ENCODE measurements around the gene STK32B. TPM values are rescaled to one million over a fixed set of nuclear protein-coding genes. Genes with fewer than 3 reads are reported as not detected.

The STK32B gene
- total and polyA plus RNA-seq, 2 experiments from 2014 or later = not detected

DNA sequence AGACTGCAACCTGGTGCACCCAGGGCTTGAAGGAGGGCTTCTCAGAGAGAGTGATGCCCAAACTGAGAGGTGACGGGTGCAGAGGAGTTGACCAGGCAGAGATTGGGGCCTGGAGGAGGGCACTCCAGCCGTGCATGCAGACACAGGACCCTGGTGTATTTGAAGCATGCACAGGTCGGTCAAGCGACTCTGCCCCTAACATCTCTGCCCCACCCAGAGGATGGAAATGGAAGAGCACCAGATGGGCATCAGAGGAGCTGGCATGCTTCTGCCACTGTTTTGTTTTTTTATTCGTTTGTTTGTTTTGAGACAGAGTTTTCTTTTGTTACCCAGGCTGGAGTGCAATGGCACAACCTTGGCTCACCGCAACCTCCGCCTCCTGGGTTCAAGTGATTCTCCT, 336.2 kb downstream of the STK32B start:
- H3K27ac ChIP-seq = no peak overlapping the region
- no peaks in the 10 kb centered on the region for H3K36me3 ChIP-seq
- no peaks in the 10 kb centered on the region for H3K4me1 ChIP-seq (ENCODE audit: low read depth)
- TF ChIP-seq, protein P1, sequence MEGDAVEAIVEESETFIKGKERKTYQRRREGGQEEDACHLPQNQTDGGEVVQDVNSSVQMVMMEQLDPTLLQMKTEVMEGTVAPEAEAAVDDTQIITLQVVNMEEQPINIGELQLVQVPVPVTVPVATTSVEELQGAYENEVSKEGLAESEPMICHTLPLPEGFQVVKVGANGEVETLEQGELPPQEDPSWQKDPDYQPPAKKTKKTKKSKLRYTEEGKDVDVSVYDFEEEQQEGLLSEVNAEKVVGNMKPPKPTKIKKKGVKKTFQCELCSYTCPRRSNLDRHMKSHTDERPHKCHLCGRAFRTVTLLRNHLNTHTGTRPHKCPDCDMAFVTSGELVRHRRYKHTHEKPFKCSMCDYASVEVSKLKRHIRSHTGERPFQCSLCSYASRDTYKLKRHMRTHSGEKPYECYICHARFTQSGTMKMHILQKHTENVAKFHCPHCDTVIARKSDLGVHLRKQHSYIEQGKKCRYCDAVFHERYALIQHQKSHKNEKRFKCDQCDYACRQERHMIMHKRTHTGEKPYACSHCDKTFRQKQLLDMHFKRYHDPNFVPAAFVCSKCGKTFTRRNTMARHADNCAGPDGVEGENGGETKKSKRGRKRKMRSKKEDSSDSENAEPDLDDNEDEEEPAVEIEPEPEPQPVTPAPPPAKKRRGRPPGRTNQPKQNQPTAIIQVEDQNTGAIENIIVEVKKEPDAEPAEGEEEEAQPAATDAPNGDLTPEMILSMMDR (IDR thresholded peaks at IDR 0.05; ENCODE audit: low read depth, low read length) = no peak
- no peaks in the 10 kb centered on the region for H3K27me3 ChIP-seq
- H3K4me3 ChIP-seq = no peak overlapping the region
- no peak for DNase-seq (ENCODE audit: low read depth in 1 of 2, low spot score in 1 of 2)
- H3K9me3 ChIP-seq (ENCODE audit: low read depth) = no peaks in the 10 kb centered on the region

DNA sequence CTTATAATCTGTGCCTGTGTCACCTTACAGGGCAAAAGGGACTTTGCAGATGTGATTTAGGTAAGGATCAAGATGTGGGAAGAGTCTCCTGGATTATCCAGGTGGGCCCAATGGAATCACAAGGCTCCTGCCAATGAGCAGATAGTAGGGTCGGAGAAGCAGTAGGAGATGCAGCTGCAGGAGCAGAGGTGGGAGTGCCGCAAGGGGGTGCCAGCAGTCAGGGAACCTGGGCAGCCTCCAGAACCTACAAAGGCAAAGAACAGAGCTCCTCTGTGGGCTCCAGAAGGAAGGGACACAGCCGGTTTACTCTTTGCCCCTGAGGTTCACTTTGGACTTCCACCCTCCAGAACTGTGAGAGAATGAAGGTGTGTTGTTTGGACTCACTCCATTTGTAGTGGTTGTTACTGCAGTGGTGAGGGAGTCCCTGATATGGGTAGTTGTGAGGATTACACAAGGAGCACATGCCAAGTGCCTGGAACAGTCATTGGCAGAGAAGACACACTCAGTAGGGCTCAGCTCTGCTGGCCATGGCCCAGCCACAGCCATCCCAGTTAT, 338.6 kb downstream of the STK32B start:
- peaks cover 3% of the 10 kb centered on the region for H3K27me3 ChIP-seq
- TF ChIP-seq, protein P1 (IDR thresholded peaks at IDR 0.05; ENCODE audit: low read depth, low read length) = no peak
- no peaks in the 10 kb centered on the region for H3K36me3 ChIP-seq
- no peak overlapping the region for H3K27ac ChIP-seq
- no peaks in the 10 kb centered on the region for H3K9me3 ChIP-seq (ENCODE audit: low read depth)
- no peak for DNase-seq (ENCODE audit: low read depth in 1 of 2, low spot score in 1 of 2)
- H3K4me1 ChIP-seq (ENCODE audit: low read depth) = no peaks in the 10 kb centered on the region
- H3K4me3 ChIP-seq = no peak overlapping the region

DNA sequence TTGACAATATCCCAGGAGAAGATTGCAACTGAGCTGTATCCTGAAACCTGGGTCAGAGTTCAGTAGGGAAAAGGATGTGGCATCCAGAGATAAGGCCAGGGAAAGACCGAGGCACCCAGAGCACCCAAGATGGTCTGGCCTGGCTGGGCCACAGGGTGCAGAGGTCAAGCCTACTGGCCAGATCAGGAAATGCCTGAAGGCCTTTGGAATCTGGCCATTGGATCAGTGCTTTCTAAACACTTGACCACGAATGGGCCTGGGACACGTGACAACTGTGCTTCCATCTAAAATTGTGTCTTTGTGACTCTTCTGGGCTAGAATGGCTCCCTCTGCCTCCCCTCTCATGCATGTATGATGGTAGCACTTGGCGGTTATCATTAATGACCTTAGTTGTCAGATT, 340.2 kb downstream of the STK32B start:
- Histone ChIP-seq H3K4me1 (ENCODE audit: low read depth) (no peaks in the 10 kb centered on the region), H3K27me3 (peaks cover 3% of the 10 kb centered on the region), H3K36me3 (no peaks in the 10 kb centered on the region), H3K9me3 (ENCODE audit: low read depth) (no peaks in the 10 kb centered on the region), H3K27ac (no peak overlapping the region), H3K4me3 (no peak overlapping the region)
- no peak for DNase-seq (ENCODE audit: low read depth in 1 of 2, low spot score in 1 of 2)
- TF ChIP-seq, protein P1 (IDR thresholded peaks at IDR 0.05; ENCODE audit: low read depth, low read length) = no peak

DNA sequence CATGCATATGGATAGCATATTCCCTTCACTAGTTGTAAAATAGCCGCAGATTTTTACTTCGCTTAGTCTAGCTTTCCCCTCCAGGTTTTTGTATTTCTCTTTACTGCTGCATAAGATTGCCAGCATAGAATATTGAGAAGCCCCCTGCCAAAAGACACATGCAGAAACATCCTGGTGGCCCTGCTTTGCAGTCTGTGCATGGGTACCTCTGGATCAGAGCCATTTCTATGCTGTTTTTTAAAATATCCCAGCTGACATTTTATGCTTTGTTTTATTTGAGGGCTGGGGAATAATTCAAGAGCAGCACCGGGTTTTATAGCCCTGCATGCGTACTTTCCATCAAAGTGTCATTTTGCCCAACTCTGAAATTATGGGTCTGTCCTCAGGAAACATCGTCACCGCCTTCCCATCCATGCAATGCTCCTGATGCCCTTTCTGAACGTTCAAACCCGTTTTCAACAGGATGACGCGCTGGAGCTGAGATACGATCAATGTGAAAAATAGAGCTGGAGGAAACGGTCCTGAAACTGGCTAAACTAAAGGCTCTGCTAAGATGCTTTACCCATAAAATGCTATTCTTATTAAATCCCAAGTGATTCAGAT, 342.7 kb downstream of the STK32B start:
- Histone ChIP-seq H3K4me3 (no peak overlapping the region), H3K27me3 (peaks cover 3% of the 10 kb centered on the region), H3K27ac (no peak overlapping the region), H3K36me3 (no peaks in the 10 kb centered on the region), H3K4me1 (ENCODE audit: low read depth) (no peaks in the 10 kb centered on the region), H3K9me3 (ENCODE audit: low read depth) (no peaks in the 10 kb centered on the region)
- no peak for DNase-seq (ENCODE audit: low read depth in 1 of 2, low spot score in 1 of 2)
- TF ChIP-seq, protein P1 (IDR thresholded peaks at IDR 0.05; ENCODE audit: low read depth, low read length) = no peak

DNA sequence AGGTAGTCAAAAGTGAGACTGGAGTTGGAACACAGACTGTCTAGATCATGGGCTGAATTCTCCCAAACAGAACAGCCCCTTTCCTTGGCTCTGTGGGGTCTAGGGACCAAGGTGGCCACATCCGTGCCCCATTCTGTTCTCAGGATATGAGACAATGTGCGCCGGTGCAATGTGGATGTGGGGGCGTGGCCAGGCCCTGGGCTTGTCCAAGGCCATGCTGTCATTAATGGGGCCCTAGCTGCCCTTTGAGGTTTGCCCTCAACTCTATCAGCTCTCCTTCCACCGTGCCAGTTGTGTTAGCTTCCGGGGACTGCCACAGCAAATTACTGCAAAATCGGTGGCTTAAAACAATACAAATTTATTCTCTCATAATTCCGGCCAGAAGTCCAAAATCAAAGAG, 344.5 kb downstream of the STK32B start:
- Histone ChIP-seq H3K36me3 (no peaks in the 10 kb centered on the region), H3K4me1 (ENCODE audit: low read depth) (no peaks in the 10 kb centered on the region), H3K4me3 (no peak overlapping the region), H3K27me3 (peaks cover 3% of the 10 kb centered on the region), H3K27ac (no peak overlapping the region), H3K9me3 (ENCODE audit: low read depth) (no peaks in the 10 kb centered on the region)
- TF ChIP-seq, protein P1 (IDR thresholded peaks at IDR 0.05; ENCODE audit: low read depth, low read length) = no peak
- no peak for DNase-seq (ENCODE audit: low read depth in 1 of 2, low spot score in 1 of 2)

Data from cardiac muscle cell (in vitro differentiated cells and primary cell).